ENCODE data around the gene FAM78A.

DNA sequence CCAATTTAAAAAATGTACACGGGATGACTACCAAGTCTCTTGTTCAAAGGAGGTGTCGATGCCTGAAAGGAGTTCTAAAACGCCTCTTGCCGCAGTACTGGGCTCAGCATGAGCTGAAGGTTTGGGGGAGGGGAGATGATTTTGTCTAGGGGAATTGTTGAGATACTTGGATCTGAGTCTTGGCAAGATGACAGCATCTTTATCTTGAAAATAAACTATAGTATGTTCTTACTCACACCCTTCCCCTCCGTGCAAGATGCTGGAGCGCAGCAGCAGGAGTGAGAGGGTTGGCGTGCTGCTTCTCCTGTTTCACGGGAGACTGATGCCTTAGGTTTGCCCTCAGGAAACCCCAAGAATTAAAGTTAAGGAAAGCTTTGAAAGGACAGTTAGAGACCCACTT lies 47.3 kb downstream of the FAM78A start:
- no peak for TF ChIP-seq POLR2AphosphoS5 (IDR thresholded peaks at IDR 0.05; ENCODE audit: low read depth, low read length)
- TF ChIP-seq TAF1 (IDR thresholded peaks at IDR 0.05; ENCODE audit: borderline replicate concordance, low read depth, low read length): no peak

Data from GM12892 (cell line).